T-helper 22 cell (primary cell): ENCODE measurements around the gene SLC52A3.
"Not testable (repeated sequence)": the region's sequence is repeated elsewhere in the genome, so short reads cannot be mapped to it uniquely, and the experiment has no call there.

ENCODE experiments used
- DNase-seq: peaks from one replicate; pipeline ENCODE4 v3.0.0-alpha.2; 2020; ENCODE audit warnings: low read depth

SLC52A3 gene

GRCh38 chr20:728256-728944 lies 39.9 kb downstream of the SLC52A3 start:
- no peak for DNase-seq

GRCh38 chr20:726160-726559 lies 42.1 kb downstream of the SLC52A3 start:
- DNase-seq, result no peak

GRCh38 chr20:725491-725890 lies 42.8 kb downstream of the SLC52A3 start:
- no peak for DNase-seq

- not testable (repeated sequence) for DNase-seq
Observed at GRCh38 chr20:724797-725196, 43.5 kb downstream of the SLC52A3 start.

DNA sequence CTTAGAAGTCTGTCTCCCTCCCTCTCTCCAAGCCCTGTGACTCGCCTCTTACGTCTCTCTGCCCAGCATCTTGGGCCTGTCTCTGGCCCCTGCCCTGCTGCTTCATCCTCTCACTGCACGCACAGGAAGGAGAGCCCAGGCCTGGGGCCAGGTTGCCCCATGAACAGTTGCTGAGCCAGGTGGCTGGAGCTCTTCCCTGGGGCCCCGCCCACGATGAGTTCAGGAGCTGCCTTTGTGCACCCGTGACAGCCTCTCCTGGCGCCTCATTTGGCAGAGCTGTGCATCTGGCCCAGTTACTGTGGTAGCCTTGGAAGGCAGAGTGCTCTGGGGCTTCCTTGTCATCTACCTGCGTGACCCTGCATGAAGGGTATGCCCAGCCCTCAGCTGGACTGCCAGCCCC lies 44.5 kb downstream of the SLC52A3 start:
- no peak for DNase-seq

DNA sequence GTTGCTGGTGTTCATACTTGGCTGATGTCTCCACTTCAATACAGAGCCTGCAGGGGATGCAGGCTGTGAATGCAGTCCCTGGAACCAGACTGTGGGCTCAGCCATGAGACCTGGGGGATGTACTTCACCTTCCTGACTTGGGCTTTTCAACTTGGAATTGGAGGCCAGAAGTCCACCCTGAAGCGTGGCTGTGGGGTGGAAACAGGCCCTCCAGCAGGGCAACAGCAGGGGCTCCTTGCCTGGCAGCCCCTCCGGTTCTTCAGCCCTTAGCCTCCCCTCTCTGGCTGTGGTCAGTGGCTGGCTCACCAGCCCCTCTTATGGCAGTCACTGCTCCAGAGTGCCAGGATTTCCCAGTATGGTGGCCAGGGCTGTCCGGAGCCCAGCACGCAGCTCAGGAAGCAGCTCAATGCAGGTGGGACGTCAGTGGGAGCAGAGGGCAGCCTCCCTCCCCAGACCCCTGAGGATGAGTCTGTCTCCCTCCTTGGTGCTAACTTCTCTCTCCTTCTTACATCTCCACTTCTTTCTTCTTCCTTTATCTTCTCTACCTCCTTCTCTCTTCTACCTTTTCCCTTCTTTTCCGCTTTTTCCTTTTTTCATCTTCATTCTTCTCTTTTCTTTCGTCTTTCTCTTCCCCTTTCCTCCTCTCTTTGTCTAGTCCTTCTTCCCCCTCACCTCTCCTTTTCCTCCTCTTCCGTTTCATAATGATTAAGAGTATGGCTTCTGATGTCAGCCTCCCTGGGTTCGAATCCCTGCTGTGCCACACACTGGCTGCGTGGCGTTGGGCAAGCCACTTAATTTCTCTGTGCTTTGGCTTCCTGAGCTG lies 45.3 kb downstream of the SLC52A3 start:
- no peak for DNase-seq

DNA sequence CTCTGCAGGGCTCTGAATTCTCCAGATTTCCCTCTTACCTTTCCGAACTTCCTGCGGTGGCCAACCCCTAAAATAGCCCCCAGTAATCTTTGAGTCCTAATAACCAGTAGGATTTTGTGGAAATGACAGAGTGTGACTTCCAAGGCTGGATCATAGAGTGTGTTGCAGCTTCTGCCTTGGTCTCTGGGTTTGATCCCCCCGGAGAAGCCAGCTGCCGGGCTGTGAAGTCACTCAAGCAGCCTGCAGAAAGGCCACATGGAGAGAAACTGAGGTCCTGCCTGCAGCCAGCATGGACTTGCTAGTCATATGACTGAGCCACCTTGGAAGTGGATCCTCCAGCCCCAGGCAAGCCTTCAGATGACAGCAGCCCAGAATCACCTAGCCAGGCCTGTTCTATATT lies 46.4 kb downstream of the SLC52A3 start:
- no peak for DNase-seq

DNA sequence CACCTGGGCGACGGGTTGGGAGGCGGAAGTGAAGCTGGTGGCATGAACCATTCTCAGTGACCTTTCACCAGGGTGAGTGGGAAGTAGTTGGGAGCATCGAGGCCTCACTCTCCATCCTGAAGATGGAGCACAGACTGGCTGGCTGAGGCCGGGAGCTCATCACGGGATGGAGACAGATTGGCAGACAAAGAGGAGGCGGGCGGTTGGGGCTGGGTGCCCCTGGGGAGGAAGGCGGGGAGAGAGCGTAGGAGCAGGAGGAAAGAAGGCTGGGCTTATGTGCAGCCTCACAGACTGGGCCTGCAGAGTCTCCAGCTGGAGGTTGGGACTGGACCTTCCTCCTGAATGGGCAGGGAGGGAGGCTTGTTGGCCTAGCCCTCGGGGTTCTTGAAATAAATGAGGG lies 48.5 kb downstream of the SLC52A3 start:
- DNase-seq, result no peak

DNA sequence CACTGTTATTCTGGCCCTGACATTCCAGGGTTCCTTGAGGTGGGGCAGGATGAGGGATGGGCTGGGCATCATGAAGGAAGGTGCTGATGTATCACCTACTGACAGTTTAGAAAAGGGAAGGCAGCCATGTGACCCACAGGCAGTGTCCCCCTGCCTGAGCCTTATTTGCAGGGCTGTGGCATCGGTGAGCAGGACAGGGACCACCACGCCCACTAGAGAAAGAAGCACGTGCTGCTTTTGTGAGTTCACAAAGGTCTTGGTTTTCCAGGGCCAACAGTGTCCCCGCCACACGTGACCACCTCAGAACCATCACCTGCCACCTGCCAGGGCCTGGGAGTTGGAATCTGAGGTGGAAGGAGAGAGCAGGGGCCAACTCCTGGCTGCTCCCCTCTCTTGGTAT lies 49.2 kb downstream of the SLC52A3 start:
- no peak for DNase-seq

DNA sequence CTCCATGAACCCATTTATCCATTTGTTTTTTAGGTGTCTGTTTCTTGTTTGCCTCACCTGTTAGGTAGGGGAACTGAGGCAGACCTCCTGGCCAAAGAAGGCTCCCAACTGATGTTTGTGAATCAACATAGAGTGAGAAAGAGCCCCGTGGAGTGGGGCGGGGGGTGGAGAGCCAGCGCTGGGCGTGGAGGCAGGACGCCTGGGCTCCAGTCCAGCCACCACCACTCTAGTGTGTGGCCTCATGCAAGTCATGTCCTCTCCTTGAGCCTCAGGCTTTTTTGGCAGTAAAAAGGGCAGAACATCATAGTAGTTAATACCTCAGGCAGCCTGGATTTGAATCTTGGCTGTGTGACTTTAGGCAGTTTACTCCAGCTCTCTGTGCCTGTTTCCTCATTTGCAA lies 50.5 kb downstream of the SLC52A3 start:
- no peak for DNase-seq

GRCh38 chr20:717271-717670 lies 51.0 kb downstream of the SLC52A3 start:
- no peak for DNase-seq

DNA sequence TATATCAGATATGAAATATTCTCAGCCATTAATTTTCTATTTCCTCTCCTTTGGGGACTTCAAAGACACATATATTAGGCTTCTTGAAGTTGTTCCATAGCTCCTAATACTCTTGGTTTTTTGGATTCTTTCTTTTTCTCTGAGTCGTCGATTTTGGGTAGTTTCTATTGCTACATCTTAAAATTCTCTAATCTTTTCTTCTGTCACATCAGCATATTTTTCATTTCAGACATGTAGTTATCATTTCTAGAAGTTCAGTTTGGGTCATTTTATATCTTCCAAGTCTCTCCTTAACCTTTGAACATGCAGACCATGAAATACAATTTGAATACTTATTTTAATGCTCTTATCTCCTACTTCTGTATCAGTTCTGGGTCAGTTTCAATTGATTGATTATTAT lies 53.8 kb downstream of the SLC52A3 start:
- DNase-seq, result no peak

- no peak for DNase-seq
Observed at GRCh38 chr20:711576-711975, 56.7 kb downstream of the SLC52A3 start.

- no peak for DNase-seq
Observed at GRCh38 chr20:710780-711450, 57.4 kb downstream of the SLC52A3 start.
